SK-MEL-5 (cell line): ENCODE data around the gene MARCHF2. TPM values are rescaled to one million over a fixed set of nuclear protein-coding genes. Genes with fewer than 3 reads are reported as not detected.
"Not testable (repeated sequence)": the region's sequence is repeated elsewhere in the genome, so short reads cannot be mapped to it uniquely, and the experiment has no call there.

Source experiments
- DNase-seq: peaks from one replicate; pipeline ENCODE4 v3.0.0-alpha.2; 2016; ENCODE audit warnings: low read depth, low spot score
- in situ Hi-C: cut with HindIII; loops from 2 replicates; pipeline ENCODE4 v1.10.0; 2016; ENCODE audit warnings: low sequenced_read_pairs, high pct_unique_total_duplicates, low pct_unique_long_range_greater_than_20kb
- total RNA-seq: library from RNA; depleted of rRNA; stranded (reverse); fragments of >200 nt; shearing (Covaris generic); gene quantifications from 2 replicates; pipeline ENCODE4 v1.2.3, GENCODE V29; 2014

The MARCHF2 gene
- total RNA-seq, 1 experiment from 2014 or later, result 16.6 TPM

- in situ Hi-C loops, result no loop called here
- no peak for DNase-seq
These were observed 25.1 kb downstream of the MARCHF2 start for GRCh38 chr19:8438236-8438635.

GRCh38 chr19:8441725-8442544, 28.8 kb downstream of the MARCHF2 start:
- in situ Hi-C loops, result no loop called here
- DNase-seq, result no peak

DNA sequence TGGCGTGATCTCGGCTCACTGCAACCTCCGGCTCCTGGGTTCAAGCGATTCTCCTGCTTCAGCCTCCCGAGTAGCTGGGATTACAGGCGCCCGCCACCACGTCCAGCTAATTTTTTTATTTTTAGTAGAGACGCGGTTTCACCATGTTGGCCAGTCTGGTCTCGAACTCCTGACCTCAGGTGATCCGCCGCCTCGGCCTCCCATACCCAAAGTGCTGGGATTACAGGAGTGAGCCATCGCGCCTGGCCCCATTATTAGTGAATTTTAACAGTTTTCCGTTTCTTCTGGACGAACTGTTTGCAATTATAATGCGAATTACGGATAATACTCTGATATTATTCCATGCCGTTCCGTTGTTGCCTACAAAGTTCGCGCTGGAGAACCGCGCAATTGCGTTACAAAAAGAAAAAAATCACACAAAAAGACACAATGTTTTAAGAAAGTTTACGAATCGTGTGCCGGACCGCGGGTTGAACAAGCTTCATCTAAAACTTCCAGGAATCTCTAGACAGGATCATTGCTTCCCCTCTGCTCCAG, 31.1 kb downstream of the MARCHF2 start:
- in situ Hi-C loops, result not testable (repeated sequence)

DNA sequence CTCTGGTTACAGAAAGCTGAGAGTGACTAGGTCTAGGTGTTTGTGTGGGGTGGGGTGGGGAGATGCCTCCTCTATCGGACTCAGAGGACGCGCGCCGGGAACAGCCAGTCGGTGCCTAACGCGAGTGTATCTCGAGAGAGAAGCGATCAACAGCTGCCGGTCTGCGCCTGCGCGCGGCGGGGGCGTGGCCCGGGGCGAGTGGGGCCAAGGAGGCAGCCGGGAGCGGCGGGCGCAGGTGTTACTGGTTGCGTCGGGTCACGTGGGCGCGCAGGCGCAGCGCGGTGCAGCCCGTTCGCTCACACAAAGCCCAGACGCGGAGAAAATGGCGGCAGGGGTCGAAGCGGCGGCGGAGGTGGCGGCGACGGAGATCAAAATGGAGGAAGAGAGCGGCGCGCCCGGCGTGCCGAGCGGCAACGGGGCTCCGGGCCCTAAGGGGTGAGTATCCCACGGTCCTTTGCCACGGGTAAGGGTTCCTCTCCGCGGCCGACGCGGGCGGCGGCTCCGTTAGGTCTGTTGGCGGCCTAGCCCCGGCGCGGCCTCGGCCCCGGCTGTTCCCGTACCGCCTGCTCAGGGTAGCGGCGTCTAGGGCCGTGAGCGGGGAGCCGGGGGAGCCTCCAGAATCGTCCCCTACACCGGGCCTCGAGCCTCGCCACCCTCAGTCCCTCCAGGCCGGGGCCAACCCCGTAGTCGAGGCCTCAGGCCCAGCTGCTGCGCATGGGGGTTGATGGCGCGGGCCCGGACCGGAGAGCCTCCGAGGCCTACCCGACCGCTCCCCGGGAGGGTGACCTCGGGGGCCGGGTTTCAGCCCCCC, 31.8 kb downstream of the MARCHF2 start, which contains the start of gene HNRNPM:
TSS of gene HNRNPM (plus strand) at position 299 of the 811 bp plus-strand sequence. CDS start at position 323, 24 bp downstream.
- in situ Hi-C loops, result no loop called here
- DNase-seq, result peak; percentile 95

More for the DNA sequence above, 31.1 kb downstream of the MARCHF2 start:
- not testable (repeated sequence) for DNase-seq

GRCh38 chr19:8445488-8446001, 32.4 kb downstream of the MARCHF2 start:
- DNase-seq, result peak; percentile 22
- in situ Hi-C loops, result no loop called here

- DNase-seq, result no peak
- in situ Hi-C loops, result no loop called here
These were observed 33.1 kb downstream of the MARCHF2 start for GRCh38 chr19:8446061-8446709.

DNA sequence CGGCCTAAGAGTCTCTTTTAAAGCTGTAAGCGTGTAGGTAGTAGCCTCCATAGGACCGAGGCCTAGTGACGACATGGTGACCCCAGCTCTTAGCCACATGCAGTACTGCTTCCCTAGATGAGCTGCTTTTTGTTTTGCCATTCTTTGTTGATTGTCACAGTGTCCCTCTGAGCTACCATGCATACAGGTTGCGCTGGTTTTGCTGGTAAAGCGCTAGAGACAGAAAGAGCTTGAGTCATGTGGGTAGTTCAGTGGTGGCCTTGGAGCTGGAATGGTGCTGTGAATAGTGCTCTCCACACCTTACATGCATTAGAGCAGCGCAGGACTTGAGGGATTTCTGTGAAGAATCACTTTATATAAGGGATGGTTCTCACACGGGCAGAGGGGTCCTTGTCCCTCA, 36.7 kb downstream of the MARCHF2 start:
- in situ Hi-C loops, result no loop called here
- no peak for DNase-seq

DNA sequence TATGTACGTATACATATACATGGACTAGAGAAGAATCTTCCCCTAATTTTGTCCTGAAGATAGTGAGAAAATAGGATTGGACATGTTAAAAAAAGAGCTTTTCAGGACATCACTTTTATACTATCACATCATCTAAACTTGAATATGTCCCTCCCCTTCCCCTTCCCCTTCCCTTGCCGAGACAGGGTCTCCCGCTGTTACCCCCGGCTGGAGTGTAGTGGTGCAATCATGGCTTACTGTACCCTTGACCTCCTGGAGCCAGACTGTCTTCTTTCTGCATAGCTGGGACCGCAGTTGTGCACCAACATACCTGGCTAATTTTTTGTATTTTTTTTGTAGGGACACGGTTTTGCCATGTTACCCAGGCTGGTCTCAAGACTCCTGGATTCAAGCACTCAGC, 38.3 kb downstream of the MARCHF2 start:
- in situ Hi-C loops, result no loop called here
- DNase-seq, result no peak

DNA sequence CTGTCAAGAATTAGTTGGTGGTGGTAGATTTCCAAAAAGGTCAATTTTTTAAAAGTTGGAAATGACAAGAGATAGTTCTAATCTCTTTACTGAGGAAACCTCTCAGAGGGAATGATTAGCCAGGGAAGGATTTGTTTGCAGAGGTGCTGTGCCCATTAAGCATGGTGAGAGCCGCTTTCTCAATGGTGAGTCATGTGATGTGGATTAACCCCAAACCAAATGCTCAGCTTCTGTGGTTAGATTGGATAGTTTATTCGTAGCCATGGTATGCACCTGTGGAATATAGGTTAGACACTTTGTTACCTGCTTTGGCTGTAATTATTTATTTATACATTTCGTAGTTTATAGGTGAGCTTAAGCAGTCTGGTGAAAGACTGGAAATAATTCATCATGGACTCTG, 38.8 kb downstream of the MARCHF2 start:
- DNase-seq, result no peak
- in situ Hi-C loops, result no loop called here

DNA sequence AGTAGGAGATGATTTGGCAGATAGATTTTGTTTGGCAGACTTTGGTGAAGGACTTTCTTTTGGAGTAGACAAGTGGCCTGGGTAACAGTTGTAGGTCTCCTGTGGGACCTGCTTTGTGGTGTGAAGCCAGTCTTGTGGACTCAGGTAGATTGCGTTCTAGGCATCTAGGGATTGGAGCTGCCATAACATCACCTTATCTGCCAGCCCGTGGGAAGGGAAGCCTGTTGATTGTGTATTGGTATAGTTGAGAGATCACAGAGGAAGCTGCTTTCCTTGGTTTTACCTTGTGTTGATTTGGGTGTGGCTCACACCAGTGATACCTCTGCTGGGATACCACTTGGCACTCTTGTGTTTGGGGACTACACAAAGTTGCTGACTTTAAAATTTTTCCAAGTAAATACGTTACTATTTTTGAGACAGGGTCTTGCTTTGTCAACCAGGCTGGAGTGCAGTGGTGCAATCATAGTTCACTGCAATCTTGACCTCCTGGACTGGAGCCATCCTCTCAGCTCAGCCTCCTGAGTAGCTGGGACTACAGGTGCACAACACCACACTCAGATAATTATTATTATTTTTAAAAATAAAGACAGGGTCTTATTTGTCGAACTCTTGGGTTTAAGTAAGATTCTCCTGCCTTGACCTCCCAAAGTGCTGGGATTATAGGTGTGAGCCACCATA, 39.5 kb downstream of the MARCHF2 start:
- no peak for DNase-seq
- in situ Hi-C loops, result no loop called here

DNA sequence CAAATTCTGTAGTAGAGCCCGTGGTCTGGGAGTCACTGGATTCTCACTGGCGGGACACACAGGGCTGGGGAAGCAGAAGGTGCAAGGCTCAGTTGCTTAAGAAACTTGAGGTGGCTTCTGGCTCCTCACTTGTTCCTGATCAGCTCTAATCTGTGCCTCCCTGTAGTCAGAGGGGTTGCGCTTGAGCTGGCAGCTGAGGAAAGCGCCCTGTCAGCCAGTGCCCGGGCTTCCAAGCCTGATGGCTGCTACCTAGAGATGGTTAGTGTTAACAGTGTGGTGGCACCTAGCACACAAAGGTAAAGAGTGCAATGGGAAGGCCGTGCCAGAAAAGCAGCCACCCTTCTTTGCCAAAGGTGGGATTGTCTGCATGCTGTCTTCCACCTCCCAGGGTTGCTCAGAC, 40.5 kb downstream of the MARCHF2 start:
- no peak for DNase-seq
- in situ Hi-C loops, result no loop called here

GRCh38 chr19:8454218-8454617, 41.1 kb downstream of the MARCHF2 start:
- no peak for DNase-seq
- in situ Hi-C loops, result no loop called here

DNA sequence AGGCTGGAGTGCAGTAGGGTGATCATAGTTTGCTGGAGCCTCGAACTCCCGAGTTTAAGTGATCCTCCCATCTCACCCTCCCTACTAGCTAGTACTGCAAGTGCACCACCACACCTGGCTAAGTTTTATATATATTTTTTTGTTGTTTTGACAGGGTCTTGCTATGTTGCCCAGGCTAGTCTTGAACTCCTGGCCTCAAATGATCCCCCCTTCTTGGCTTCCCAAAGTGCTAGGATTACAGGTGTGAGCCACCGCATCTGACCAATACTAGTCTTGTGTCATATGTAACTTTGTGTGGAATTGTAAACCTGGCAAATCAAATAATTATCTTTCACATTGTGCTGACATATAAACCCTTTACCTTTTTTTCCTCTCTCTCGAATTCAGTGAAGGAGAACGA, 41.9 kb downstream of the MARCHF2 start:
- in situ Hi-C loops, result no loop called here

GRCh38 chr19:8456064-8456463, 43.0 kb downstream of the MARCHF2 start:
- DNase-seq, result peak; percentile 8
- in situ Hi-C loops, result no loop called here

More for the DNA sequence above, 41.9 kb downstream of the MARCHF2 start:
- DNase-seq, result no peak

- in situ Hi-C loops, result no loop called here
- no peak for DNase-seq
These were observed 44.1 kb downstream of the MARCHF2 start for GRCh38 chr19:8457209-8457608.

DNA sequence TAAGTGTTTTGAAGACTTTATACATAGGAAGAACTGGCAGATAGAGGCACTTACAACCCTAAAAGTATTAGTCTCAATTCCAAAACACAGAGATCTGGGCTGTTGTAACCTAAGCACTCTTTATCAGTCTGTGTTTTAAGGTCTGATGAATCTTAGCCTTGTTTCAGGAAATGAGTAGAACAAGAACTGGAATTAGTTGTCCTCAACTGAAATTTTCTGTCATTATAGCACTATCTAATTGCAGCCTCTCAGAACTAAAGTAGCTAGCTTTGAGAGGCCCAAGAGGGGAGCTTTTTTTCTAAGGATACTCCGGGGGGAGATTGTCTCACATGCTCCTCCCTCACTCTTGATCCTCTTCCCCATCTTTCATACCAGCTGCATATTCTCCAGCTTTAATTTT, 44.7 kb downstream of the MARCHF2 start:
- in situ Hi-C loops, result no loop called here
- DNase-seq, result no peak

DNA sequence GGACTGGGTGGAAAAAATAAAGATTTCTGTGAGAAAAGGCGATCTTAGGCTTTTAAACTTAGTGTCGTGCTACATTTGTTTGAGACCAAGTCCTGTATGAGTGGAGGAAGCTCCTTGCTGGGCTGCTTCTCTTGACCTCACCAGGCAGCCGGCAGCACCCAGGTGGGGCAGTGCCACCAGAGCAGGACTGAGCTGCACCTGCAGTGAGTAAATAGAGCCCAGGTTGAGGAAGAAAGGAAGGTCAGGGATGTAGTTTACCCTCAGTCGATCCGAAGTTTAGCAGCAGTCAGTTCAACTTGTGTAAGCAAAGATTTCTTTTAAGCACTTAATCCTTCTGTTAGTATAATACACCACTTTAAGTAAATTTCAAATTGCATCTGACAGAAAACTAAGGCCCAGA, 45.3 kb downstream of the MARCHF2 start:
- in situ Hi-C loops, result no loop called here
- no peak for DNase-seq
